ENCODE results near the gene ANO10. TPM values are rescaled to one million over a fixed set of nuclear protein-coding genes. Genes with fewer than 3 reads are reported as not detected.
A peak's percentile ranks its signal among the peaks of the same experiment; 100 is the strongest.
"Not testable (repeated sequence)": the region's sequence is repeated elsewhere in the genome, so short reads cannot be mapped to it uniquely, and the experiment has no call there.

The ANO10 gene
- total and polyA plus RNA-seq, 8 donors, result 30.3 to 52.2 (median 35.4) TPM

- no peaks in the 10 kb centered on the region for H3K9me3 ChIP-seq
- TF ChIP-seq CTCF (IDR thresholded peaks at IDR 0.05), result no peak
- peak overlapping the region; percentile 4 to 70 for H3K27ac ChIP-seq
- no peaks in the 10 kb centered on the region for H3K36me3 ChIP-seq
- H3K27me3 ChIP-seq, result no peaks in the 10 kb centered on the region
- no peak overlapping the region for H3K4me3 ChIP-seq
- H3K4me1 ChIP-seq, result peaks cover 0 to 12% of the 10 kb centered on the region in 2 donors
- ATAC-seq, result peak; percentile 36
- intact Hi-C loops (cut with DNase I), result no loop called here
- peak in 1 of 4 donors; percentile 20 for DNase-seq
Measured at GRCh38 chr3:43477600-43477999, 144.2 kb downstream of the ANO10 start.

DNA sequence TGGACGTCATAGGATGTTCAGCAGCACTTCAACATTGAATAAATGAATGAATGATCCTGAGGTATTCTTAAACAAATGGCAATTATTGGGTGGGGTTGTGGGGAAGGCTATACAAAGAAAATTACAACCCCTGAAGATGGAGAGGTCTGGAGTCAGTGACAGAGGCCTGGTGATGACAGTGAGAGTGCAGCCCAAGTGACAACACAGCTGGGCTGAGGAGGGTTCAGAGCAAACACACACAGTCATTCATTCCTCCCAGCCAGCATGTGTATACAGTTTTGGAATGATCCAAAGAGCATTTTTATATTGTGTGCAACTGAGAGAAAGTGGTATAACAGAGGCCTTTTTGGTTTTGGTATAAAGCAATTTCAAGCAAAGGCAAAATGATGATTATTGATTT is 148.1 kb downstream of the ANO10 start:
- TF ChIP-seq CTCF (IDR thresholded peaks at IDR 0.05), result no peak
- ATAC-seq, result no peak
- H3K36me3 ChIP-seq, result no peaks in the 10 kb centered on the region
- H3K9me3 ChIP-seq, result no peaks in the 10 kb centered on the region
- DNase-seq, result no peak
- H3K4me3 ChIP-seq, result no peak overlapping the region
- intact Hi-C loops (cut with DNase I), result no loop called here
- peaks cover 0 to 11% of the 10 kb centered on the region in 2 donors for H3K4me1 ChIP-seq
- no peak overlapping the region for H3K27ac ChIP-seq
- no peaks in the 10 kb centered on the region for H3K27me3 ChIP-seq

GRCh38 chr3:43473244-43473643 is 148.6 kb downstream of the ANO10 start:
- Histone ChIP-seq H3K4me1 (peaks cover 0 to 6% of the 10 kb centered on the region in 2 donors), H3K27me3 (no peaks in the 10 kb centered on the region), H3K36me3 (no peaks in the 10 kb centered on the region), H3K9me3 (no peaks in the 10 kb centered on the region), H3K4me3 (no peak overlapping the region), H3K27ac (no peak overlapping the region)
- no peak for TF ChIP-seq CTCF (IDR thresholded peaks at IDR 0.05)
- intact Hi-C loops (cut with DNase I), result no loop called here
- DNase-seq (no peak), ATAC-seq (no peak)

DNA sequence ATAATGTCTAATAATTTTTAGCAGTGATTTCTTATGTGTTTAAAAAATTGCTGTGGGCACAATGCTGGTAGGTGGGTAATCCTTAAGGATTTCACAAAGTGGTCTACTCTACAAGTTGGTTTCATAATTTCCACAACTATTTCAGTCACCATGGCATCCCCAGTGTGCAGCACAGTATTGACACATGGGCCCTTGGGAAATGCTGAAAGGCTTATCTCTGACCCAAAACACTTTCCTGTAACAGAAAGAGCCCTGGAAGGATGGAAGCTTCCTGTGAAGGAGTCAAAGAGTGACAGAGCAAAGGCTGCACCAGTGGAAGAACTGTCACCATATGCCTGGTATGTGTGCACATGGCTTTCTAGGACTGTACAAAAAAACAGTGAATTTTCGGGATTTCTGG is 153.7 kb downstream of the ANO10 start:
- ATAC-seq (no peak), DNase-seq (peak in 1 of 4 donors; percentile 10)
- Histone ChIP-seq H3K27me3 (no peaks in the 10 kb centered on the region), H3K36me3 (peaks cover 0 to 2% of the 10 kb centered on the region in 2 donors), H3K27ac (no peak overlapping the region), H3K4me1 (no peaks in the 10 kb centered on the region), H3K9me3 (no peaks in the 10 kb centered on the region), H3K4me3 (no peak overlapping the region)
- intact Hi-C loops (cut with DNase I), result no loop called here
- TF ChIP-seq CTCF (IDR thresholded peaks at IDR 0.05), result no peak

DNA sequence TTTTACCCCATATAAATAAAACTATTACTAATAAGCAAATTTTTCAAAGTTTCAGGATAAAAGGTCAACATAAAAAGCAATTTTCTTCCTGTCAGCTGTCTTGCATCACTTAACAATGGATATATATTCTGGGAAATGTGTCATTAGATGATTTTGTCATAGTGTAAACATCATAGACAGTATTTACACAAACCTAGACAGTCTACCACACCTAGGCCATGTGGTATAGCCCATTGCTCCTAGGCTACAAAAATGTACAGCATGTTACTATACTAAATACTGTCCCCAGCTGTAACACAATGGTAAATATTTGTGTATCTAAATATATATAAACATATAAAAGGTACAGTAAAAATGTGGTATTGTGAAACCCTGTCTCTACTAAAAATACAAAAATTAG is 156.7 kb downstream of the ANO10 start:
- Histone ChIP-seq H3K9me3 (peaks cover 0 to 5% of the 10 kb centered on the region in 2 donors), H3K27ac (no peak overlapping the region), H3K4me1 (no peaks in the 10 kb centered on the region), H3K4me3 (no peak overlapping the region), H3K36me3 (peaks cover 0 to 4% of the 10 kb centered on the region in 2 donors), H3K27me3 (no peaks in the 10 kb centered on the region)
- TF ChIP-seq CTCF (IDR thresholded peaks at IDR 0.05), result no peak
- ATAC-seq, result peak; percentile 27
- intact Hi-C loops (cut with DNase I), result no loop called here
- DNase-seq, result no peak

GRCh38 chr3:43462566-43462965 is 159.2 kb downstream of the ANO10 start:
- H3K9me3 ChIP-seq; H3K27me3 ChIP-seq; intact Hi-C loops (cut with DNase I); ATAC-seq; DNase-seq; H3K4me3 ChIP-seq; H3K4me1 ChIP-seq; H3K27ac ChIP-seq; H3K36me3 ChIP-seq: not testable (repeated sequence)

All from left lung (tissue), 10 donors.